ENCODE data around the gene SCP2D1.

DNA sequence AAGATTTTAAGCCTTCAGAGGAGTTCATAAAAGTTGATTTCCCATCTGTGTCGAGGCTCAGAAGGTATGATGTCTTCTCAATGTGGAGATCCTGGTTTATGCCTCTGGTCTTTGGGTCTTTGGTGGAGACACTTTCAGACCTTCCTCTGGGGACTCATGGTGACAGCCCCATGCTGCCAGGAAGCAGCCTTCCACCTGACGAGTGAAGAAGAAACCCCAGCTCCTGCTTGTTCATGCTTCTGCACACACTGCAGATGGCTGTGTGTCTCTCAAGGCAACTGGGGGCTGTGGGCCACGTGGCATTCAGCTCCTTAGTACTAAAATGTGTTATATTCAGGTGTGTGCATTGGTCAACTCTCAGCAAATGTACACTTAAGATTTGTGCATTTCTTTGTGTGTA lies 4.9 kb upstream of the SCP2D1 start:
- TF ChIP-seq, protein P1, sequence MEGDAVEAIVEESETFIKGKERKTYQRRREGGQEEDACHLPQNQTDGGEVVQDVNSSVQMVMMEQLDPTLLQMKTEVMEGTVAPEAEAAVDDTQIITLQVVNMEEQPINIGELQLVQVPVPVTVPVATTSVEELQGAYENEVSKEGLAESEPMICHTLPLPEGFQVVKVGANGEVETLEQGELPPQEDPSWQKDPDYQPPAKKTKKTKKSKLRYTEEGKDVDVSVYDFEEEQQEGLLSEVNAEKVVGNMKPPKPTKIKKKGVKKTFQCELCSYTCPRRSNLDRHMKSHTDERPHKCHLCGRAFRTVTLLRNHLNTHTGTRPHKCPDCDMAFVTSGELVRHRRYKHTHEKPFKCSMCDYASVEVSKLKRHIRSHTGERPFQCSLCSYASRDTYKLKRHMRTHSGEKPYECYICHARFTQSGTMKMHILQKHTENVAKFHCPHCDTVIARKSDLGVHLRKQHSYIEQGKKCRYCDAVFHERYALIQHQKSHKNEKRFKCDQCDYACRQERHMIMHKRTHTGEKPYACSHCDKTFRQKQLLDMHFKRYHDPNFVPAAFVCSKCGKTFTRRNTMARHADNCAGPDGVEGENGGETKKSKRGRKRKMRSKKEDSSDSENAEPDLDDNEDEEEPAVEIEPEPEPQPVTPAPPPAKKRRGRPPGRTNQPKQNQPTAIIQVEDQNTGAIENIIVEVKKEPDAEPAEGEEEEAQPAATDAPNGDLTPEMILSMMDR (IDR thresholded peaks at IDR 0.05), result no peak
- TF ChIP-seq RCOR1 (IDR thresholded peaks at IDR 0.05; ENCODE audit: low read length) (no peak), TCF12 (IDR thresholded peaks at IDR 0.05) (no peak)
